Right forelimb (tissue), 1 donor: ENCODE measurements around the gene PAOX.
A peak's percentile ranks its signal among the peaks of the same experiment; 100 is the strongest.

ENCODE experiments used
- DNase-seq: peaks from one replicate; pipeline ENCODE4 v3.0.0-alpha.2; 2018

The PAOX gene

DNA sequence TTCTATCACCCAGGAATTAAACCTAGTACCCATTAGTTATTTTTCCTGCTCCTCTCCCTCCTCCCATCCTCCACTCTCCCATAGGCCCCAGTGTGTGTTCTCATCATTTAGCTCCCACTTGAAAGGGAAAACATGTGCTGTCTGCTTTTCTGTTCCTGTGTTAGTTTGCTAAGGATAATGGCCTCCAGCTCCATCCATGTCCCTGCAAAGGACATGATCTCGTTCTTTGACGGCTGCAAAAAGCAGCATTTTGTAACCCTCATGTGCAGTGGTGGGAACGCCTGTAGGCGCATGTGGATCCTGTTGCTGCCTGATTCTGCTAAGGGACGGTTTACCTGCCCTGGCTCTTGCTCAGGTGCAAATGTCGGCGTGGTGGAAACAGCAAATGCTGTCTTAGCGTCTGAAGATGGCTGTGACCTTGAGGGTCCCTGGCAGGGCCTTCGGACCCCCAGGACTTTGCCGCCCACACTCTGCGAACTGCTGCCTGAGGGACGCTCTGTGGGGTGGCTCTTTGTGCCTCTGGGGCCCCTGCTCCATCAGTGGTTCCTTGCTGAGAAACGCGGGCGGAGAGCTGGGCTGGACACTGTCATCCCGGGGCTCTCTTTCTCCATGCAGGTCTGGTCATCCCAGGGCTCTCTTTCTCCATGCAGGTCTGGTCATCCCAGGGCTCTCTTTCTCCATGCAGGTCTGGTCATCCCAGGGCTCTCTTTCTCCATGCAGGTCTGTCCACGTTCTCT is 9.3 kb downstream of the PAOX start:
- no peak for DNase-seq

DNA sequence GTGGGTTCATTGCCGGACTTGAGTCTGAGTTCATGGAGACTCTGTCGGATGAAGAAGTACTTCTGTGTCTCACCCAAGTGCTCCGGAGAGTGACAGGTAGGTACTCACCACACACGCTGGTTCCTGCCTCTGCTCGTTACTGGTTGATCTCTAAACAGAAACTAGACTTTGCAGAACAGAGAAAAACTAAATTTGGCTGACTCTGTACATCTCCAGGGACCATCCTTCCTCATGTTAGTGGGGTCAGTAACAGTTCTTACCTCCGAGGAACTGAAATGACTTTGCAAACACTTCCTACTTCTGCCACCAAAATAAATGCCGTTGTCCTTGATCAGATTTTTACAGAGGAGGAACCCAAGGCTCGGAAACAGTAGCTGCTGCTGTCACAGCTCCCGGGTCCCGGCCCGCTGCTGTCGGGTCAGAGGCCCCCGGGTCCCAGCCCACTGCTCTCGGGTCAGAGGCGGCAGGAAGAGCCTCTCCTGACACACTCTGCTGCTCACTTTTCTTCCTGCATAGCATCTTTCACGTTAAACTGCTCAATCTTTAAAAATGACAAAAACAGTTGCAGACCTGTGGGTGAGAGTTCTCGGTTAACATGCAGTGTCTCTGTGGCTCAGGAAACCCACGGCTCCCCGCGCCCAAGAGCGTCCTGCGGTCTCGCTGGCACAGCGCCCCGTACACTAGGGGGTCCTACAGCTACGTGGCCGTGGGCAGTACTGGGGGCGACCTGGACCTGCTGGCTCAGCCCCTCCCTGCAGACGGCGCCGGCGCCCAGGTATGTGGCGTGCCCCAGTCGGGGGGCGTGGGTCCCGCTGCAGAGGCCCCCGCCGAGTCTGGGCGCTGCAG is 10.1 kb downstream of the PAOX start:
- DNase-seq = no peak

DNA sequence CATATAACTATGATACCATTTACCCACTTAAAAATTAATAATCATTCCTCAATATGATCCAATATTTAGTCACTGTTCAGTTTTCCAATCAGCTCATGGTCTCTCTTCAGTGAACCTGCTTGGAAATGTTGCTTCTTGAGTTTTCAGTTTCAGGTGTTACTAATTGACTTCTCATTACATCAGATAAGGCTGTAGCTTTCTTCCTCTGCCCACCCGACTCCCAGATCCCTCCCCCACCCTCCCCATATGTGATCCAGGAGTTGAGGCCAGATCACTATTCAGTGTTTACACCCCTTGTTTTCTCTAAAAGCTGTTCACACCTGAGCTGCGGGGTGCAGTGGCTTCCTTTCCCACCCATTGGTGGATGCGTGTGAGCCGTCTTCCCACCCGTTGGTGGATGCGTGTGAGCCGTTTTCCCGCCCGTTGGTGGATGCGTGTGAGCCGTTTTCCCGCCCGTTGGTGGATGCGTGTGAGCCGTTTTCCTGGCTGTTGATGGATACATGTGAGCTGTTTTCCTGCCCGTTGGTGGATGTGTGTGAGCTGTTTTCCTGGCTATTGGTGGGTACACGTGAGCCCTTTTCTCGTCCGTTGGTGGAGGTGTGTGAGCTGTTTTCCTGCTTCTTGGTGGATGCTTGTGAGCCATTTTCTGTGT is 11.7 kb downstream of the PAOX start:
- no peak for DNase-seq

GRCh38 chr10:133391249-133391635 is 12.2 kb downstream of the PAOX start:
- DNase-seq = no peak

DNA sequence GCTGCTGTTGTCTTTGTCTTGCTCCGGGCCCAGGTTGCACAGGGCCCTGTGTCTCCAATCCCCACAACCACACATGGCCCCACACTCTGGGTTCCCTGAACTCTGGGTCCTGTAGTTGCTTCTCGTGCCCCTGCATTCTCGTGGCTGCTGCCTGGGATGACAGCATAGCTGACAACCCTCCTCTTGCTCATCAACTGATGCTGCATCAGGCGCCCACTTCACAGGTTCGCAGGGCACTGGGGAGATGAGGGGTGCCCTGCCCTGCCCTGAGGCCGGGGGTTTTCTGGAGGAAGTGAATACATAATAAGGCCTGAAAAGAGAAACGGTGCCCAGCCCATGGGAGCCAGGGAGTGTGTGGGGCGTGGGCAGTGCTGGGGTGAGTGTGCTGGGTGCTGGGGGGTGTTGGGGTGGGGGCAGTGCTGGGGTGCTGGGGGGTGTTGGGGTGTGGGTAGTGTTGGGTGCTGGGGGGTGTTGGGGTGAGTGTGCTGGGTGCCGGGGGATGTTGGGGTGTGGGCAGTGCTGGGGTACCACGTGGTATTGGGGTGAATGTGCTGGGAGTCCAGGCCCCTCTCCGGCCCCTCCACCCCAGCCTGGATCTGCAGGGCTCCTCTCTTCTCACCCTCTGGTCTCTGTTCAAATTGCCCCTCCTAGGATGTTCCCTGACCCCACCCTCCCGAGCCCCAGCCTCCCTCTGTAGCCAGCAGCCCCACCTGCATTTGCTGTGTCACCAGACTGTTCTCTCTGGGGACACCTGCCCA is 12.9 kb downstream of the PAOX start:
- DNase-seq = no peak

- no peak for DNase-seq
These were observed 14.5 kb downstream of the PAOX start for GRCh38 chr10:133393401-133394063.

DNA sequence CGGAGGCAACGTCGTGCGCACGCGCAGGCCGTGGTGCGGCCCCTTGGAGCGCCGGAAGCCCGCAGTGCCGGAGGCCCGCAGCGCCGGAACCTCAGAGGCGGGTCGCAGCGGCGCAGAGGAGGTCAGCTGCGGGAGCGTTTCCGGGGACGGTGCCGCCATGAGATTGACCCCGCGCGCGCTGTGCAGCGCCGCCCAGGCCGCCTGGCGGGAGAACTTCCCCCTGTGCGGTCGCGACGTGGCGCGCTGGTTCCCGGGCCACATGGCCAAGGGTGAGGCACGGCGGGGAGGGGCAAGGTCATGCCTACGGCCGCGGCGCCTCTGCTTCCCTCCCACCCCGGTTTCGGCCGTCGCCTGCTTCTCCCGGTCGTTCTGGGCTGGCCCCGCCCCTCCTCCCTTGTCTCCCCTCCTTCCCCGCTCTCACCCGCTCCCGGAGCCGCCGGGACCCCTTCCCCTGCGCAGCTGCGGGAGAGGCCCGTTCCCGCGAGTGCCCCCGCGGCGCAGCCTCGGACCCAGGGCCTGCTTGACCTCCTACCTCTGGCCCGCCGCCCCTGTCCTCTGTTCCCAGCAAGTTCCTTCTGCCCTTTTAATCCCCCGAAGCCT is 15.1 kb downstream of the PAOX start, which contains the start of gene MTG1:
Gene MTG1, plus strand, starts transcription at position 94 of the 600 bp plus-strand sequence. Its CDS starts 64 bp downstream, at position 158.
- peak; percentile 96 for DNase-seq

DNA sequence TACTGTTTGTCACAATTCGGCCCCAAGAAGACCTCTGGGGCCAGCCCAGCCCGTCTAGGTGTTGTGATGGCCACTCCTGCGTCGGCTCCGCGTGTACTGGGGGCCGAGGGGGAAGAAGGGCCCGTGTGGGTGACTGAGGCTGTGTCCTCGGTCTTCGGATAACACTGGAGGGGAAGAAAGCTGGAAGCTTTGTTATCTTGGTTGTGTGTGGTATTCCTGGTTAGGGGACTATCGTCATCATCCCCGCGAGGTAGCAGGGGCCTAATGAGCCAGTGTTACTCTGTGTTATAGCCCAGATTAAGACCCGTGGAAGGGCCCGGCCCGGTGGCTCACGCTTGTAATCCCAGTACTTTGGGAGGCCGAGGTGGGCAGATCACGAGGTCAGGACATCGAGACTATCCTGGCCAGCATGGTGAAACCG is 15.7 kb downstream of the PAOX start:
- no peak for DNase-seq

- DNase-seq = no peak
These were observed 17.1 kb downstream of the PAOX start for GRCh38 chr10:133396035-133396624.

GRCh38 chr10:133397938-133398337 is 18.9 kb downstream of the PAOX start:
- DNase-seq = no peak

- no peak for DNase-seq
These were observed 20.1 kb downstream of the PAOX start for GRCh38 chr10:133399123-133399601.

DNA sequence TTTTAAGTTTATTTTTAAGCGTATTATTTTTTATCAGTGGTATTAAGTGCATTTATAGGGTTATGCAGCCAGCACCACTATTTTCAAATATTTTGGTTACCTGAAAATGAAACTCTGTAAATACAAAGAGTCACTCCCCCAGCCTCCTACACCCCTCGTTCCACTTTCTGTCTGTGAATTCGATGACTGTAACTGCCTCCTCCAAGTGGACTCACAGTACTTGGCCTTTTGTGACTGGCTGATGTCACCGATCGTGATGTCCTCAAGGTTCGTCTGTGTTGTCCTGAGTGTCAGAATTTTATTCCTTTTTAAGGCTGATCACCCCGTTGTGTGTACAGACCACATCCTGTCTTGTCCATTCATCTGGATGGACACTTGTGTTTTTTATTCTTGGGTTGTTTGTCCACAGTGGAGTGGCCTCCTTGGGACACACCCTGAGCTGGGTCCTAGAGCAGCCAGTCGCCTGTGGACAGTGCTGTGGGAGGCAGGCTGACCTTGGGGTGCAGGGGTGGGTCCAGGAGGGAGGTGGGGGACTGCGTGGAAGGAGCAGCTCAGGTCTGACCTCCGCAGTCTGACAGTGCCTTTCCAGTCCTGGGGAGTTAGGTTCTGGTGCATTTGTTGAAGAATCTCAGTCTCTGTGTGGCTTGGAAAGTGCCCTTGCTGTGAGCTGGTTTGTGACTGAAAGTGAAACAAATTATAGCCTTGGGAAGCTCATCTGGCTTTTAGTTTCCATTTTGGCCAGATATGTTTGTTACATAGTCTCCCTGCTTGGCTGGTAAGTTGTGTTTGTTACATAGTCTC is 21.8 kb downstream of the PAOX start:
- no peak for DNase-seq

DNA sequence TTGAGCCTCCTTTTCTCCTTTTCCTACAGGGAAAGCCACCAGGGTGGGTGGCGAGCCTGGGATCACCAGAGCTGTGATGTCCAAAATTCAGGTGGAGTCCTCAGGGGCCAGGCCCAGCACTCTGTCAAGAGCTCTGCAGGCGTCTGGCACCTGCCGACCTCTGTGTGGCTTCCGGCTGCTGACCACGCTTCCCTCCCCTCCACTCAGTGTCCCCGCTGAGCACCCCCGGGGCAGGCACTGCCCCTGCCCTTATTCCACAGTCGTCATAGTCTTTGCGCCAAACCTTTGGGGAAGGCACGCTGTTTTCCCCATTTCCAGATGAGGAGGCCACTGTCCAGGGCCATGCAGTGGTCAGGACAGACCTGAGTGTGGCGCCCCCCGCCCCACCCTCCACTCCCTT is 22.4 kb downstream of the PAOX start:
- DNase-seq = no peak

- DNase-seq = no peak
These were observed 23.1 kb downstream of the PAOX start for GRCh38 chr10:133401981-133402725.

DNA sequence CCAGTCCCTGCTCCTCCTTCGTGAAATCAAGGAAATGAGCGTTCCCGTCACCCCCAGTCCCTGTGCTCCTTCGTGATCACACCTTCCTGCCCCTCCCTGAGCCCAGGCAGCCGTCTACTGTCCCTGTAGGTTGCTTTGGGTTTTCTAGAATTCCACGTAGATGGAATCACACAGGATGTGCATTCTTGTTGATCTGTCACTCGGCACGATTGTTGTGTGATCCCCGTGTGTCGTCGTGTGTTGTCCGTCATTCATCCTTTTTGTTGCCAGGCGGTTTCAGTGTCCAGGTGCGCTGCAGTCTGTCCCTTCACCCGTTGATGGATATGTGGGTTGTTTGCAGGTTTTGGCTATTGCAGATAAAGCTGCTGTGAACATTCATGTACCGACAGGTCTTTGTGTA is 24.3 kb downstream of the PAOX start:
- DNase-seq = no peak

GRCh38 chr10:133403784-133404183 is 24.7 kb downstream of the PAOX start:
- DNase-seq = no peak

- DNase-seq = no peak
These were observed 26.2 kb downstream of the PAOX start for GRCh38 chr10:133405272-133405671.

GRCh38 chr10:133405844-133406527 is 26.9 kb downstream of the PAOX start:
- DNase-seq = no peak
